GM10266 (cell line): ENCODE data around the gene ATP9B.
A peak's percentile ranks its signal among the peaks of the same experiment; 100 is the strongest.

Experiments
- DNase-seq: peaks from one replicate; pipeline ENCODE4 v3.0.0; 2012; ENCODE audit errors: extremely low spot score
- CTCF ChIP-seq: IDR thresholded peaks from 2 replicates; pipeline ENCODE4 v1.5.1; 2012; ENCODE audit warnings: mild to moderate bottlenecking, low read depth; ENCODE audit not compliant: control insufficient read depth, insufficient read depth; ENCODE audit errors: missing control alignments

ATP9B gene

DNA sequence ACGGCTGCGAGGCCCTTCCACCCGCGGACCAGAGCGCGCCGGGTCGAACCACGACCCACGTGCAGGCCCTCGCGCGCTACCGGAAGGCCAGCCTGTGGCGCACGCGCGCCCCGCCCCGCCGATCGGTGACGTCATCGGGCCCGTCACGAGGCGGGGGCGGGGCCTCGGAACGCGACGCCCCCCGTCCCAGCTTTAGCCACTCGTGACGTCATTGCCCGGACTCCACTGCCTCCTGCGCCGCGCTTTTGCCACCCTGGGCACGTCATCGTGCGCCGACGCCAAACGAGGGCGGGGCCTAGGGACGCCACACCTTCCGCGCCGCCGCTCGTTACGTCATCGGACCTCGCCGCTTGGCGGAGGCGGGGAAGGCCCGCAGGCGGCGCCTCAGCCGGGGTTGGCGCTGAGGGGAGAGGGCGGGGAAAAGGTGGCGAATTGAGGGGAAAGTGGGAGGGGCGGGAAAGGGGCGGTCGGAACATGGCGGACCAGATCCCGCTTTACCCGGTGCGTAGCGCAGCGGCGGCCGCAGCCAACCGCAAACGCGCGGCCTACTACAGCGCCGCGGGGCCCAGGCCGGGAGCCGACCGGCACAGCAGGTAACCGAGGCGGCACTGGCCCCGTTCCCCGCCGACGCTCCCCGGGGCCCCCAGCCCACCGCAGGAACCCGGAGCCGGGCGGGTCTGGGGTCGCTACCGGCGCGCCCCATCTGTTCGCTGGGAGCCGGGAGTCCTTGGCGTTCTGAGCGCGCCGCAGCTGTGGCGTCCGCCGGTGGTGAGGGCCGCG is at the start of gene ATP9B:
TSS of gene ATP9B (plus strand) at position 458 of the 780 bp plus-strand sequence. CDS start at position 475, 17 bp downstream.
- no peak for TF ChIP-seq CTCF
- DNase-seq: peak; percentile 99

GRCh38 chr18:79019881-79020280 is 49.3 kb upstream of the ATP9B start:
- DNase-seq: no peak
- no peak for TF ChIP-seq CTCF

DNA sequence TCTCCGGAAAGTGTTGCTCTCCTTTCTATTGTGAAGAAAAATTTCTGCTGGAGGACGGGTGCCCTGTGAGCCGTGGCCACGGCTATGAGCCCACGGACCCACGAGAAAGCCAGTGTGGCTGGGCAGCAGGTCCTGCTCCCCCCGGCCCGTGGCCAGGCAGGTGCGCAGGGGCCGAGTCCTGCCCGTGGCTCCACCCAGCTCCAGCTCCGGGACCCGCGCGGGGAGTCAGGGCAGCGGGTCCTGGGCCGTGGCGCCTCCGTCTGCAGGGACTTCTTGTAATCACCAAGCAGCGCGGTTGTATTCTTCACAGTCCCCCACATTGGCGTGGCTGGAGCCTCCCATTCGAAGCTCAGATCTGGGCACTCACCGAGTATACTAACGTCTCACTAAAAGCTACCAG is 46.6 kb upstream of the ATP9B start:
- no peak for TF ChIP-seq CTCF
- DNase-seq: no peak

GRCh38 chr18:79026491-79026890 is 42.7 kb upstream of the ATP9B start:
- no peak for DNase-seq
- TF ChIP-seq CTCF: no peak

DNA sequence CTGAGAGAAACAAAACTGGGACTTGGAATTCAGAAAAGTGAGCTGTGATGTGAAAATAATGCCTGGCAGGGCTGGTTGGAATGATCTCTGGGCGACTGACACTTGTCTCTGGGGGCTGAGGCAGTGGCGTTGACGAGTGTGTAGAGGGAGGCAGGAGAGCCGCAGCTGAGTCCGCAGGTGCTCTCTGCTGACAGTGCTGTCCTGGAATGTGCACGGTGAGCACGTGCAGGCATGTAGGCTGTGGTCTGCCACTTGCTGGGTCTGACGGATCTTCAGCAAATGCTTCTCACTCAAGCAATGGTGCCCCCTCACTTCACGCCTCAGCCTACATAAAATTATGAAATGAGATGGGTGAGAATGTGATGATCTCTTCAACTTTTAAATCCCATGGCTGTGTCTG is 38.5 kb upstream of the ATP9B start:
- no peak for DNase-seq

DNA sequence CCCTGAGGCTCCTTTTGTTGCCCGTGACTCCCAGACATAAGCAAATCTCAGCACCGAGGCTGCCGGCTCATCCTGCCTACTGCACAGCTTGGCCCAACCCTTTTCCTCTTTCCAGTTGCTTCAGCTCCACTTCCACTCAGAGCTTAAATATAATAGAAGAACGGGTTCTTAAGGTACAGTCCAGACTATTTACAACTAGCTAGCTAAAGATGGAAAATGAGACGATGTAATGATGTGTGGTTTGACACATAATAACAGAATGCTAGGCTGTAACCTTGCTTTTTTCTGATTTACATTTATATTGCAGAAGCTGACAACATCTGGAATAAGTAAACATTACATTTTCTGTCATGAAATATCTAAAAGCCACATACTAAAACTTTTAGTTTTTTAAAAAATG is 26.9 kb upstream of the ATP9B start:
- DNase-seq: no peak
- no peak for TF ChIP-seq CTCF

More for the DNA sequence above, 38.5 kb upstream of the ATP9B start:
- no peak for TF ChIP-seq CTCF

GRCh38 chr18:79043288-79043687 is 25.9 kb upstream of the ATP9B start:
- TF ChIP-seq CTCF: no peak
- no peak for DNase-seq
